Hematopoietic multipotent progenitor cell treated with erythropoietin and hydrocortisone succinate and interleukin-3 and kit ligand, for 8 days (in vitro differentiated cells): ENCODE measurements around the gene FOS.
A peak's percentile ranks its signal among the peaks of the same experiment; 100 is the strongest.
"Not testable (repeated sequence)": the region's sequence is repeated elsewhere in the genome, so short reads cannot be mapped to it uniquely, and the experiment has no call there.

Experiments
- DNase-seq: peaks from one replicate; pipeline ENCODE4 v3.0.0-alpha.2; 2015

FOS gene

GRCh38 chr14:75295491-75296345 lies 17.1 kb downstream of the FOS start:
- DNase-seq, result peak; percentile 69

DNA sequence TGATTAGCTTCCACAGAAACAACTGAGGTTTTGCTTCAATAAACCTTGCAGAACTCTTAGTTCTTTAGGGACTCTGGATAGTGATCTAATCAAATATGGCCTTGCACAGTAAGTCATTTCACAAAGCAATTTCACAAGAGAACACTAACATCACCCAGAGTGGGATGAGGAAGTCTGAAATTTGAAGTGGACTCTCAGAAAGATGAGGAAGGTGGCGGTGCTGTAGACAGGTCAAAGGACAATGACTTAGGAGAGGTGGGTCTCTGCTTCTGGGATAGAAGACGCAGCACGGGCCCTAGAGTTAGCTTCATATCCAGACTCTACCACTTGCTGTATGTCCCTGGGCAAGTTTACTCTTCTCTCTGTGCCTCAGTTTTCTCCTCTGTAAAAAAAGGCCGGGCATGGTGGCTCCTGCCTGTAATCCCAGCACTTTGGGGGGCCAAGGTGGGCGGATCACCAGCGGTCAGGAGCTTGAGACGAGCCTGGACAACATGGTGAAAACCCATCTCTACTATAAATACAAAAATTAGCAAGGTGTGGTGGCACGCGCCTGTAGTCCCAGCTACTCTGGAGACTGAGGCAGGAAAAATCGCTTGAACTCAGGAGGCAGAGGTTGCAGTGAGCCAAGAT lies 18.9 kb downstream of the FOS start:
- no peak for DNase-seq

DNA sequence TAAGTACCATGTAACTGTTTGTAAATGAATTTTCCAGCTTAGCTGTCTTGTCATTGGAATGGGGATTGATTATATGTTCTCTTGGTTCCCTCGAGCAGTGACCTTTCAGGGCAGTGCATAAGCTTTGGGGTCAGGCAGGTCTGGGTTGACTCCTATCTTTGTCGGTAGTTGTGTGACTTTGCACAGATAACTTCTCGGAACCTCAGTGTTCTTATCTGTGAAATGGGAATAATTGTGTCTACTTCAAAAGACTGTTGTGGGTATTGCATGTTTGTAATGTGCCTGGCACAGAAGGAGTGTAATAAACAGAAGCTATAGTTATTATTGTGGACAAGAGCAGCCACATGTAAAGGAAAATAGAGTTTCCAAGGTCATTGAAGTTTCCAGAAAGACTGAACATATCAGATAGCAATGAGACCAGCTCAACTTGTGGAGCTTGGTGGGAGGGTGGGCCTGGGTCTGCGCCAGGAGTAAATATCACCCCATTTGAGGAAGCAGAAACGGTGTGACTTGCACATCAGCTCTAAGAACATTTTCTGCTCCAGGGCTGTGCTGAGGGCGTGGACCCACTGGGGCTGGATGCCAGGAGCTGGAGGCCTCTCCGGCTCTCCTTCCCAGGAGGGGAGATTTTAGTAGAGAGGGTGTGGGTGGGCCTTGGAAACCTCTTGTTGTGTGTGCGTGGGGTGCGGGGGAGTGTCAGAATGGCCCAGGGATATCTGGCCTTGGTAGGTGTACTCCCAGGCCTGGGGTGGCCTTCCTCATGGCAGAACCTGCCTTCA lies 19.7 kb downstream of the FOS start:
- DNase-seq, result peak; percentile 30

DNA sequence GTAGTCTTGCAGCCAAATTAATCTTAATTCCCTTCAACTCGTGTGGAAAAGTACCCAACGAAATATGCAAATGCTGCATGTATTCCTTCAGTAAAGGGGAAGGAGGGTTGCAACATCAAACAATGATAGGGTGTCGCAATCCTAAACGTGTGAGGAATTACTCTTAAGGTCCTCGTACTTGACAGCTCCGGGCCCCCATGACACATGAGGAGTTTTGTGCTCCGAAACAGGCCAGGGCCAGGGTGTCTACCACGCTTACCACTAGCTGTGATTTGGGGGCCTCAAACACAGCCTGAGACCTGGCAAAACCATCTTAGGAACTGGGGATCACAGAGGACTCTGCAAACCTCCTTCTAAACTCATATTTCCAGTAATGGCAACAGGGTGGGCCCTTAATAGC lies 20.4 kb downstream of the FOS start:
- DNase-seq, result peak; percentile 36

DNA sequence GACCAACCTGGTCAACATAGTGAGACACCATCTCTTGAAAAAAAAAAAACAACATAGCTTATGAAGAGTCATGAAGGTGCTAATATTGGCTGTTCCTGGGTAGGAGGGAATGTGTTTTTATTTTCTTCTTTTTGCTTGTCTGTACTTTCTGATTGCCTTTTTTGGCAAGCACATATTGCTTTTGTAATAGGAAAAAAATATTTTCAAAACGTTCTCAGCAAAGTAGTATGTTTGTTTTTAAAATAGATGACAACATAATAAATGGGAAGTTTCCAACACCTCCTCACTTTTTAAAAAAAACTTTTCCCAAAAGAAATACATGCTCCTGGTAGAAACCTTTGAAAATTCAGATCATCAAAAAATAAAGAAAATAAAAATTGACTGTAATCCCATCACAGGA lies 20.9 kb downstream of the FOS start:
- DNase-seq, result no peak

- no peak for DNase-seq
Observed at GRCh38 chr14:75301666-75302325, 23.2 kb downstream of the FOS start.

- peak; percentile 77 for DNase-seq
Observed at GRCh38 chr14:75303381-75303789, 24.8 kb downstream of the FOS start.

- not testable (repeated sequence) for DNase-seq
Observed at GRCh38 chr14:75306410-75306809, 27.8 kb downstream of the FOS start.

DNA sequence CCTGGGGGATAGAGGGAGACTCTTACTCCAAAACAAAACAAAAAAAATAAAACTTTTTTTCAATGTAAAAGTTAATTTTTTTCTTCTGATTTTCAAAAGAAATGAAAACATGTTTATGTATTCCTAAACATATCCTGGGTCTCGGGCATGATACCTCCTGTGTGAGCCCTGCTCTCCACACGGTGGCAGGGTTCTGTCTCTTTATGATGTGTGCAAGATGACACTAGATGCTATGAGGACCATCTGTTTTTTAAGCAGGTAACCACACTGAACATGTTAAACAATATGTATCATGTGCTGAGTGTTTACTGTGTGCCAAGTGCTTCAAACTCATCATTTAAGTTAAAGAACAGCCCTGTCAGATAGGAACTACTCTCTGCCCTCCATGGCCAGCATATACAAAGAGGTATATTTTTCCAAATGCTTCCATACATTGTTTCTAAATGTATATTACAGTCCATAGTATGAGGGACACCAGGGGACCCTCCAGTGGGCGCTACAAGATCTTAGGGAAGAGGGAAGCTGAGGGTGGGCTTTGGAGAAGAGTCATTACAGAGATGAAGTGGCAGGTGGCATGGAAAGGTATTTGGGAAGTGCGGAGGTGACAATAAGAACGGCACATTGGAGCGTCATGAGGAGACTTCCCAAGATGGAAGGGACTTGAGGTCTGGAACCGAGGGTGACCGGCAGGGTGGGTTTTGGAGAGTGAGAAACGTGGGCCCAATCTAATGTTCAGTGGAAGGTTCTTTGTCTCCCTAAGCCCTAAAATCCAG lies 28.5 kb downstream of the FOS start:
- DNase-seq, result peak; percentile 64

GRCh38 chr14:75307700-75308379 lies 29.2 kb downstream of the FOS start:
- peak; percentile 81 for DNase-seq

DNA sequence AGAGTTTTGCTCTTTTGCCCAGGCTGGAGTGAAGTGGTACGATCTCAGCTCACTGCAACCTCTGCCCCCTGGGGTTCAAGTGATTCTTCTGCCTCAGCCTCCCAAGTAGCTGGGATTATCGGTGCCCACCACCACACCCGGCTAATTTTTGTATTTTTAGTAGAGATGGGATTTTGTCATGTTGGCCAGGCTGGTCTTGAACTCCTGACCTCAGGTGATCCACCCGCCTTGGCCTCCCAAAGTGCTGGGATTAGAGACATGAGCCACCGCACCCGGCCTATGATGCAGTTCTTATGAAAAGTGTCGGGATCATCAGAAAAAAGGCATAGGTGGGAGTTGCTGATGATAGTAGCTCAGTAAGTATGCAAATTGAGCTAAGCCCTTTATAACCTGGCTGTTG lies 30.4 kb downstream of the FOS start:
- DNase-seq, result not testable (repeated sequence)

GRCh38 chr14:75309561-75309960 lies 30.9 kb downstream of the FOS start:
- DNase-seq, result not testable (repeated sequence)

DNA sequence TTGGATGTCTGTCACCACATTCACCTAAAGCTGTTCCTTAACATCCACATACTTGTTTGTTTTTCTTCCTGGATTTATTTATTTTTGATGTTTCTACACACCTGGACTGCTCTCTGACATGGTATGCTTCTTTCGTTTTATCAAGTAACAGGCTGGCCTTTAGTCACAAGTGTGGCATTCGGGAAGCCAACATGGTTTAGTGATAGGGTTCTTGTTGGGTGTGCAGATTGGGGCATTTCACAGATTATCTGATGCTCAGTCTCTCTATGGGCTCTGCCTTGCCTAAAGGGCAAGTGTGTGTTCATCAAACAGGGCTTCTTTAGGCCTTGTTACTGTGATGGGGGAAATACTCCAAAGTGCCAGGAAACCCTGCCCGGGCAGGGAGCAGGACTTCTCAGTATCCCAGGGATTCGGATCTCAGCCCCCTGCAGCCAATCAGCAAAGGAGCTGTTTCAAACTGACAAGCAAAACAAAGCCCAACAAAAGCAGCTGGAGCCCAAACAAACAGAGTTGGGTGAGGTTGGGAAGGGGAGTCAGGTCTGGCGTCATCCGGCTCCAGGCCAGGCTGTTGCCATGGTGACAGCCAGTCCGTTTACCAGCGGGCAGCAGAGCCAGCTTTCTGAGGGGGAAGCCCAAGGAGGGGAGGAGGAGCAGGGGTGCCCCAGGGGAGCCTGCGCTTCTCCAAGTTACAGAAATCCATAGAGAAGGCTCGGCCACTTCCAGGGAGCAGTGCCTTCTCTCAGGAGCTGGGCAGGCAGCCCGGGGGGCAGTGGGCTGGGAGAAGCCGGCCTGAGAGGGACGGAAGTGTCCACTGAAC lies 31.9 kb downstream of the FOS start:
- DNase-seq, result peak; percentile 49

DNA sequence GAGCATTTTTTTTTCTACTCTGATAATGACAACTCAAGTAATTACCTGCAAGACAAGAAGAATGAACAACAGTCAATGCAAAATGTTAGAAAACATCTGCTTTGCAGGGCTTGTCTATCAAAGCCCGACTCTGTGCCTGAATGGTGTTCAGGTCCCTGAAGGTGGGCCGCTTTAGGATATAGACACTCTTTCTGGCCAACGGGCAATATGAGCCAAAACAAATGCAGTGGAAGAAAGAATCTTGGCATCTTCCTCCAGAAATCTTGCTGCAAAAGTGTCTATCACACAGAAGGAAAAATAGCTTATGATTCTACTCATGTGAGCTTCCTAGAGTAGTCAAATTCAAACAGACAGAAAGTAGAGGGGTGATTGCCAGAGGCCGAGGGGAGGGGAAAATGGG lies 32.7 kb downstream of the FOS start:
- DNase-seq, result no peak

DNA sequence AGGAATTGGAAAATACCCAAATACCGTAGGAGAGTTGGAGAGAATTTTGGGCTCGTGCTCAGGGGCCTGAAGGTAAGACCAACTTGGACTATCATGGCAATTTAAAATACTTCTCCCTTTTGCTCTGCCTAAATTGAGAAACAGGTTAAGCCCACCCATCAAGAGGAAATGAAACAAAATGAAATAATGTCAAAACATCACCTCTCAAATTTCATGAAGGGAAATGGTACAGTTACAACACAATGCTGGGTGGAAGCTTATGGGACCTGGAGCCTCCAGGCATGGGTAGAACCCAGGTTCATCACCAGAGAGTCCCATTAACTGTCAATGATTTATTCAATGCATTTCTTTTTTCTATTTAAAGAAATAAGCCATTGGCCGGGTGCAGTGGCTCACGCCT lies 33.7 kb downstream of the FOS start:
- no peak for DNase-seq

DNA sequence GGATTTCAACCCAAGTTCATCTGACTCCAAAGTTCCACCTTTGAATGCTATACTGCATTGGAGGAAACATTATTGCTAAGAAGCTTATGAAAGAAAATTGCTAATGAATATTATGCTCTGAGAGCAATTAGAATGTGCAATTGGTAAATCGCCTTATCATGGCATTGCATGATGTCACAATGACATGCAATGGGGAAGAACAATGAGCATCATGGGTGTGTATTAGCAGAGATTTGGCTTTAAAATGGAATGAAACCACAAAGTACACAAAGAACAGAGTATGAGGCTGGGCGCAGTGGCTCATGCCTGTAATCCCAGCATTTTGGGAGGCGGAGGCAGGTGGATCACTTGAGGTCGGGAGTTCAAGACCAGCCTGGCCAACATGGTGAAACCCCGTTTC lies 34.7 kb downstream of the FOS start:
- no peak for DNase-seq

DNA sequence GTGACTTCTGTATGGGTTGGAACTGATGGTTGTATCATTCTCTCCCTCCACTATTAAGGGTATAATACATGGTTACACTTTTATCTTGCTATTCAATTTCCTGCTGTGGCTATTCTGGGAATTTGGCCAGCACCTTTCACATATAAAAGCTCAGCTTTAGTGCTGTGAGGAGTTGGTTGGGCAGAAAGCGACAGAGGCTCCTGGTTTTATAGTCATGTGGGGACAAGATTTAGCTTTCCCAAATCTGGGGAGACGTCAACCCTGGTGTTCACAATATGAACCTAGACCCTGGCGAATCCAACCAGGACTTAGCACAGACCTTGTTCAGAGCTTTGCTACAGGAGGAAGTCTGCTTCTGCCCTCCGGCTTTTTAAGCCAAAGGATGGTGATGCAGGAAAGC lies 36.5 kb downstream of the FOS start:
- peak; percentile 55 for DNase-seq

DNA sequence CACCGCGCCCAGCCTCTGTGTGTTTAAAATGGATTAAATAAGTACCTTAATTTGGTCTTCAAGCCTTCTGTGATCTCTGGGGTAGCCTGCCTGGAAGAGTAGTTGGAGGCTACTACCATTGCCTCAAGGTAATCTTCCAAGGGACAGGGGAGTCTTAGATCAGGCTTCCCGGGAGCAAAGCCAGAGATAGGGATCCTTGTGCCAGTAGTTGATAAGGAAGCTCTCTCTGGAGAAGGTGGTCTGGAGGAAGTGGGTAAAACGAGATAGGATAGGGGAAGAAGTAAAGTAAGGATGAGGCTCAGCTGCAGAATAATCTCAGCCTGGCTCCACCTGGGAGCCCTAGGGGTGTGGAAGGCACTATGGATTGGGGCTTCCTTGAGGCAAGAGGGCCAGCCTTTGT lies 38.5 kb downstream of the FOS start:
- DNase-seq, result no peak

DNA sequence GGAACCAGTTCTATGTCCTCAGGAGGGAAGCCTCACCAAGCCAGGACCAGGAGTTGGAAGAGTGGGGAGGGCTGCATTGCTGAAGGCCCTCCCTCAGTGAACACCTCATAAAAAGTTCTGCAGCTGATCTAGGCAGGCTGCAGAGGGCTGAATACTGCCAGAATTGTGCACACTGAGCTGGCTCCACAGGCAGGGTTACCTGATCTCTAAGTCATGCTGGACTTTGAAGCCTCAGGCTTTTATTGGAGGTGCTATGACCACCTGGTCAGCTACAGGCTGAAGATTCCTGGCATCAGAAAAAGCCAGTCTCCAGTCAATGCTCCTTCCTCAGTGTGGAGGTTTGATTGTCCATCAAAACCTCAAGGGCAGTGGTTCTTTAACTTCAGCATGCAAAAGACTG lies 39.7 kb downstream of the FOS start:
- DNase-seq, result no peak

- DNase-seq, result no peak
Observed at GRCh38 chr14:75319021-75319420, 40.4 kb downstream of the FOS start.

DNA sequence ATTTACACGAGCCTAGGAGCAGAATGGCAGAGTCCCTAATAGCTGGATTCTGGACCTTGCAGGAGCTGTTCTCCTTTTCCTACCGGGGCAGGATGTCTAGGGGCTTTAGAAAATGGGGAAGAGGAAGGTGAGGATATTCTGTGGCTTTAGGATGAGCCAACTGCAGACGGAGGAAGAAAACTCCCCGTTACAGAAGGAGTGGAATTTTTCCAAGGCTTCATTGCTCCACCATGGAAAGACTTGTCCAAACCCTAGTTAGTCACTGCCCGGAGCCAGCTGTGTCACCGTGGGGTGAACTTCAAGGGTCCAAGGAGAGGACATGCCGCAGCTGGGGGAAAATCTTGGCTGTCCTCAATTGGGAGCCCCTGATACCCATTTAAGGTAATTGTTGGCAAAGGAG lies 41.6 kb downstream of the FOS start:
- DNase-seq, result no peak
